Brain microvascular endothelial cell (primary cell): Measurements from ENCODE around the gene SNX21.

ENCODE experiments used
- DNase-seq: peaks from one replicate; pipeline ENCODE4 v3.0.0-alpha.2; 2020
- H3K27ac ChIP-seq: fragments of 250-450 bp; sonication (Bioruptor Pico); 2 replicates; pipeline ENCODE4 v1.5.1; 2020; ENCODE audit warnings: mild to moderate bottlenecking, moderate library complexity
- H3K27me3 ChIP-seq: fragments of 250-450 bp; sonication (Bioruptor Pico); replicated peaks from 2 replicates; pipeline ENCODE4 v1.5.1; 2020; ENCODE audit warnings: mild to moderate bottlenecking
- H3K36me3 ChIP-seq: fragments of 250-450 bp; sonication (Bioruptor Pico); replicated peaks from 2 replicates; pipeline ENCODE4 v1.5.1; 2020; ENCODE audit warnings: mild to moderate bottlenecking
- H3K4me3 ChIP-seq: 2 replicates; pipeline ENCODE4 v1.5.1; 2011; ENCODE audit warnings: low read depth, mild to moderate bottlenecking, control low read depth, low read length, moderate library complexity
- CTCF ChIP-seq: IDR thresholded peaks from 2 replicates; pipeline ENCODE4 v1.5.1; 2011; ENCODE audit warnings: low read depth, mild to moderate bottlenecking, moderate library complexity, low read length, control low read depth, inconsistent platforms; ENCODE audit errors: missing control alignments
- in situ Hi-C: cut with HindIII; loops from 2 replicates; pipeline ENCODE4 v1.10.0; 2017; ENCODE audit warnings: low sequenced_read_pairs, low pct_ligation_motif_present

Gene SNX21

DNA sequence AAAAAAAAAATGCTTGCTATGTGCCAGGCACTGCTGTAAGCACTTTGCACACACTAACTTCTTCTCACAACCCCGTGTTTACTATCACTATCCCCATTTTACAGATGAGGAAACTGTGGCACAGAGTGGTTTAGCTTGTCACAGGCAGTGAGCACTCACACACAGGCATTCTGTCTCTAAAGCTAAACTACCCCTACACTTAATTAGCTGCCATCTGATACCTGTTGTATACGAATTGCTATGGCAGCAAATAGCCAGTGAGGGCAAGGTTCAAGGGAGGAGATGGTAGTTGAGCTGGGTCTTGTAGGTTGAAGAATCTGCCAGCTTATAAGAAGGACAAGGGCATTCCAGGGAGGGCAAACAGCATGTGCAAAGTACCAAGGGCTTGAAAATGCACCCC, 11.7 kb upstream of the SNX21 start:
- Histone ChIP-seq H3K27ac (no peak overlapping the region), H3K4me3 (no peak overlapping the region), H3K36me3 (no peaks in the 10 kb centered on the region), H3K27me3 (no peaks in the 10 kb centered on the region)
- DNase-seq = no peak
- in situ Hi-C loops = no loop called here
- TF ChIP-seq CTCF = no peak

DNA sequence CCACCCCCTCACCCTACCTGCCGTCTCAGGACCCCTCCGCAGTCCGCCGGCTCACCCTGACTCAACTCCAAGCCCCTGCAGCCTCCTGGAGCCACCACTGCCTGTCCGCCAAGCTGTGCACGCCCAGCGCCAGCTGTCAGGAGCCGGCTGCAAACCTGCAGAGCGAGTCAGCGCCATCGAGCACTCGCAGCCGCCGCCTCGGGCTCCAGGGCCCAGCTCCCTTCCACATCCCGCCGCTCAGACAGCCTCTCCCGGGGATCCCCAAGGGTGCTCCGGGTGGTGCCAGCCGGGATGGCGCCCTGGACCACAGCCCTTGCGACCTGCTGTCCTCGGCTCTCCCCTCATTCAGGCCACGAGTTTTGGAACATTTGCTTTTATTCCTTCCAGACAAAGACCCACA, 10.7 kb upstream of the SNX21 start:
- TF ChIP-seq CTCF = no peak
- no peak for DNase-seq
- no peak overlapping the region for H3K4me3 ChIP-seq
- in situ Hi-C loops = no loop called here
- no peaks in the 10 kb centered on the region for H3K36me3 ChIP-seq
- H3K27me3 ChIP-seq = no peaks in the 10 kb centered on the region
- no peak overlapping the region for H3K27ac ChIP-seq

DNA sequence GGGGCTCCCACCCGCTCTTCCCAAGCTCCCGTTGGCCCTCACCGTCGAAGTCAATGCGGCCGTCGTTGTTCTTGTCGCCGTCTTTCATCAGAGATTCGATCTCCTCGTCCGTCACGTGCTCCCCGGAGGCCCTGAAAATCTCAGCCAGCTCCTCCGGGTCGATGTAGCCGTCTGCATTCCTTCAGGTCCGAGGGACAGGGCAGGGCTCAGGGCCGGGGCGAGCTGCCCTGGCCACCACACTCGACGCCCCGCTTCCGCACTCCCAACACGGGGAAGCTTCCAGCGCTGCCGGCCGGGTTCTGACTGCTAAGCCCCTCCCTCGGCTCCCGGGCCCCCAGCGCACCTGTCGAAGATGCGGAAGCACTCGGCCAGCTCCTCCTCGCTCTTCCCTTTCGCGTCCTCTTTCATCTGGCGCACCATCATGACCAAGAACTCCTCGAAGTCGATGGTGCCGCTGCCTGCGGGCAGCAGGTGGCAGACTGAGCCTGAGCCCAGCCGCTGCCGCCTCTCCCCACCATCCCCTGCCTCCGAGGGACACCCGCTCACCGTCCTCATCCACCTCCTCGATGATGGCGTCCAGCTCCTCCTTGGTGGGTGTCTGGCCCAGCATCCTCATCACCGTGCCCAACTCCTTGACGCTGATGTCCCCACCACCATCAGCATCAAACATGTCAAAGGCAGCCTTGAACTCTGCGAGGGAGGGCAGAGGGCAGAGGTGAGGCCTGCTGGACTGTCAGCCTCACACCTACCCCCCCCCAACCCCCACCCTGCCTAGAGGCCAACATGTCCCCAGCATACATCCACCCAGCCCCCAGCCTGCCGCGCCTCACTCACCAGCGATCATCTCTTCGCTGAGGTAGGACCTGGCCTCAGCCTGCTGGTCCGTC, 9.4 kb upstream of the SNX21 start:
- DNase-seq = no peak
- in situ Hi-C loops = no loop called here

GRCh38 chr20:45826381-45827019, 7.1 kb upstream of the SNX21 start:
- no peak for TF ChIP-seq CTCF
- Histone ChIP-seq H3K27ac (no peak overlapping the region), H3K36me3 (no peaks in the 10 kb centered on the region), H3K4me3 (no peak overlapping the region), H3K27me3 (no peaks in the 10 kb centered on the region)
- in situ Hi-C loops = no loop called here
- peak; percentile 39 for DNase-seq

More for the DNA sequence above, 9.4 kb upstream of the SNX21 start:
- peak; percentile 64 for TF ChIP-seq CTCF
- no peak overlapping the region for H3K4me3 ChIP-seq
- no peak overlapping the region for H3K27ac ChIP-seq
- H3K27me3 ChIP-seq = no peaks in the 10 kb centered on the region
- no peaks in the 10 kb centered on the region for H3K36me3 ChIP-seq

DNA sequence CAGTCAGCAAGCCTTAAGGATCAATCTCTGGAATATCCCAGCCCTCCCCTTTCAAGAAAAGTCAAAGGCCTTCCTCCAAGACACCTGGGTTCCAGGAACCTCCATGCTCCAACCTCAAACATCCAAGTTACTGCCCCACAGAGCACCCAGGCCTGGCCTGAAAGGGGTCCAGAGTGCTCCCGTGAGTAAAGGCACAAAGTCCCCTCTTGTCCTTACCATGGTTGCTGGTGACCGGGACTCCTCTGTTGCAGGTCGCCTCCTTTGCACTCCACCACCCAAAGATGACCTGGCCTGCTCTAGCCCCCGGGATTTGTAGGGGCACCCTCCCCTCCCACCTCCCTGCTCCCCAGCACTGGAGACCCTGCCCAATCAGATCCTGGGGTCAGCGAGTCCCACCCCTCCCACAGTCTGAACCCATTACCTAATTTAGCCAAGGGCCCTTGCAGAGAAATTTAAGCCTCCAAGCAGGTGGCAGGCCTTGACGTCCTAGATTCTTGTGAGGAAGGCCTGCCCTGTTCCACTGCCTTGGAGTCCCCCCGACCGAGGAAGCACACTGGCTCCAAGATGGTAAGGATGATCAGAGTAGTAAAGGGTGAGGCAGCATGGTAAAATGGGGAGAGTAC, 6.5 kb upstream of the SNX21 start, which contains the start of gene TNNC2:
TSS of gene TNNC2 (minus strand) at position 283 of the 623 bp plus-strand sequence. CDS start at position 219, 64 bp downstream.
- DNase-seq = no peak
- in situ Hi-C loops = no loop called here
- no peak within 1 kb of the TSS for H3K4me3 ChIP-seq
- no peak for TF ChIP-seq CTCF
- no peaks in the 10 kb centered on the region for H3K27me3 ChIP-seq
- no peaks in the 10 kb centered on the region for H3K36me3 ChIP-seq
- H3K27ac ChIP-seq = no peak within 1 kb of the TSS
